PC-3 (cell line): ENCODE data around the gene KCNK4. TPM values are rescaled to one million over a fixed set of nuclear protein-coding genes. Genes with fewer than 3 reads are reported as not detected.

Experiments used
- ATAC-seq: fragments of 200-7000 bp; cut with Tn5 transposase; 2 replicates; pipeline ENCODE4 v1.9.1; 2020; ENCODE audit warnings: mild to moderate bottlenecking, moderate library complexity
- BruUV-seq: library from RNA; stranded (reverse); fragments of 400-500 nt; replicated peaks from 2 replicates; lab custom pipeline; 2021; lab: Mats Ljungman, UMichigan
- CTCF ChIA-PET: fragments of 300-600 bp; sonication (Branson Sonifier 250); formaldehyde crosslinking; loops from one replicate; lab custom pipeline; 2022; ENCODE audit warnings: antibody characterized with exemption; lab: Charles Lee
- POLR2A ChIA-PET: fragments of 300-600 bp; sonication (Branson Sonifier 250); formaldehyde crosslinking; loops from one replicate; lab custom pipeline; 2022; ENCODE audit warnings: antibody characterized with exemption; ENCODE audit not compliant: unreplicated experiment; lab: Charles Lee
- DNase-seq: peaks from one replicate; pipeline ENCODE4 v3.0.0-alpha.2; 2015
- H2AFZ ChIP-seq: fragments of 300-600 bp; sonication (generic); 2 replicates; pipeline ENCODE4 v1.6.0; 2016; ENCODE audit warnings: antibody characterized with exemption, low read length
- H3F3A ChIP-seq: fragments of 300-600 bp; sonication (generic); one replicate; pipeline ENCODE4 v1.6.0; 2017; ENCODE audit warnings: antibody characterized with exemption, low read length, control low read depth, mild to moderate bottlenecking; ENCODE audit not compliant: unreplicated experiment
- H3K27ac ChIP-seq: fragments of 300-600 bp; sonication (generic); 2 replicates; pipeline ENCODE4 v1.5.1; 2016; ENCODE audit warnings: mild to moderate bottlenecking, low read length
- H3K27me3 ChIP-seq: fragments of 300-600 bp; sonication (generic); 2 replicates; pipeline ENCODE4 v1.6.1; 2016; ENCODE audit warnings: low read length, mixed read lengths
- H3K36me3 ChIP-seq: fragments of 300-600 bp; sonication (generic); 2 replicates; pipeline ENCODE4 v1.6.1; 2016; ENCODE audit warnings: low read depth, mixed run types, low read length, mixed read lengths
- H3K4me1 ChIP-seq: fragments of 300-600 bp; sonication (generic); 2 replicates; pipeline ENCODE4 v1.5.1; 2016; ENCODE audit warnings: low read length; ENCODE audit not compliant: insufficient read depth
- H3K4me2 ChIP-seq: fragments of 300-600 bp; sonication (generic); 2 replicates; pipeline ENCODE4 v1.6.0; 2016; ENCODE audit warnings: low read length
- H3K4me3 ChIP-seq: fragments of 300-600 bp; sonication (generic); 2 replicates; pipeline ENCODE4 v1.5.1; 2016; ENCODE audit warnings: mild to moderate bottlenecking, low read length, mixed read lengths
- H3K79me2 ChIP-seq: fragments of 300-600 bp; sonication (generic); 2 replicates; pipeline ENCODE4 v1.6.1; 2017; ENCODE audit warnings: low read length, mixed read lengths
- H3K9ac ChIP-seq: fragments of 300-600 bp; sonication (generic); 2 replicates; pipeline ENCODE4 v1.6.0; 2016; ENCODE audit warnings: mild to moderate bottlenecking, low read length
- H3K9me2 ChIP-seq: fragments of 300-600 bp; sonication (generic); replicated peaks from 2 replicates; pipeline ENCODE4 v1.6.1; 2016; ENCODE audit warnings: mixed run types, low read length, mixed read lengths
- H3K9me3 ChIP-seq: fragments of 300-600 bp; sonication (generic); 2 replicates; pipeline ENCODE4 v1.6.1; 2016; ENCODE audit warnings: low read length, mixed read lengths
- H4K20me1 ChIP-seq: fragments of 300-600 bp; sonication (generic); 2 replicates; pipeline ENCODE4 v1.6.1; 2016; ENCODE audit warnings: low read length, mixed read lengths
- EZH2 ChIP-seq: fragments of 300-600 bp; sonication (generic); IDR thresholded peaks from one replicate; pipeline ENCODE4 v1.6.1; 2017; ENCODE audit warnings: antibody characterized with exemption, mild to moderate bottlenecking, low read length; ENCODE audit not compliant: unreplicated experiment
- EZH2phosphoT487 ChIP-seq: fragments of 300-600 bp; sonication (generic); IDR thresholded peaks from 2 replicates; pipeline ENCODE4 v1.6.1; 2018; ENCODE audit warnings: mild to moderate bottlenecking, antibody characterized with exemption, low read length, borderline replicate concordance
- intact Hi-C: fragments of 100-400 bp; cut with micrococcal nuclease; formaldehyde crosslinking; loops from 2 replicates; pipeline ENCODE4 v1.9.0; 2023
- total RNA-seq: library from RNA; depleted of rRNA; stranded (reverse); fragments of >200 nt; gene quantifications from 2 replicates; pipeline ENCODE4 v1.2.3, GENCODE V29; 2014
- TF ChIP-seq, protein P1 (sequence below): fragments of 300-600 bp; sonication (generic); conservative IDR thresholded peaks from 2 replicates; pipeline ENCODE4 v1.5.1; 2017; ENCODE audit warnings: antibody characterized with exemption, low read depth, mild to moderate bottlenecking, low read length

KCNK4 gene
- total RNA-seq, 1 experiment from 2014 or later: 1.2 TPM

DNA sequence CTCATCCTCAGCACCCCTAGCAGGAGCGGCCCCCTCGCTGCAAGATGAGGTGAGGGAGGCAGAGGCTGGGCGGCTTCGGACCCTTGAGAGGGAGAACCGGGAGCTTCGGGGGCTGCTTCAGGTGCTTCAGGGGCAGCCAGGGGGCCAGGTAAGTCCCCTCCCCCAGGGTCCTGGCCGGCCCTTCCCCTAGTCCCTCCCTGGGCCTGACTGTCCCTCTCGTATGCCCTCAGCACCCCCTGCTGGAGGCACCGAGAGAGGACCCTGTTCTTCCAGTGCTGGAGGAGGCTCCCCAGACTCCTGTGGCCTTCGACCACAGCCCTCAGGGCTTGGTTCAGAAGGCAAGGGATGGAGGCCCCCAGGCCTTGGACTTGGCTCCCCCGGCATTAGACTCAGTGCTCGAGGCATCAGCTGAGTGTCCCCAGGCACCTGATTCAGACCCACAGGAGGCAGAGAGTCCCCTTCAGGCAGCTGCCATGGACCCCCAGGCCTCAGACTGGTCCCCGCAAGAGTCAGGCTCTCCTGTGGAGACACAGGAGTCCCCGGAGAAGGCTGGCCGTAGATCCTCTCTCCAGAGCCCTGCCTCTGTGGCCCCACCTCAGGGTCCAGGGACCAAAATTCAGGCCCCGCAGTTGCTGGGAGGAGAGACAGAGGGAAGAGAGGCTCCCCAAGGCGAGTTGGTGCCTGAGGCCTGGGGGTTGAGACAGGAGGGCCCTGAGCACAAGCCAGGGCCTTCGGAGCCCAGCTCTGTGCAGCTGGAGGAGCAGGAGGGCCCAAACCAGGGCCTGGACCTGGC lies 52.9 kb downstream of the KCNK4 start:
- Histone ChIP-seq H3K9ac (no peak overlapping the region), H3K4me3 (no peak overlapping the region)

GRCh38 chr11:64344787-64345186 lies 53.7 kb downstream of the KCNK4 start:
- intact Hi-C loops: no loop called here

More for the DNA sequence above, 52.9 kb downstream of the KCNK4 start:
- H3K9me2 ChIP-seq: no peaks in the 10 kb centered on the region
- no peak overlapping the region for H3K4me2 ChIP-seq
- no peaks in the 10 kb centered on the region for H3K27me3 ChIP-seq
- no peaks in the 10 kb centered on the region for H3F3A ChIP-seq
- intact Hi-C loops: no loop called here
- POLR2A ChIA-PET: no interaction called here
- no peaks in the 10 kb centered on the region for H4K20me1 ChIP-seq
- ATAC-seq (no peak), DNase-seq (peak; percentile 30)
- H3K9me3 ChIP-seq: no peaks in the 10 kb centered on the region
- BruUV-seq: no TSS peak
- no peak overlapping the region for H3K27ac ChIP-seq
- H3K4me1 ChIP-seq: peaks cover 12% of the 10 kb centered on the region
- no peak overlapping the region for H2AFZ ChIP-seq
- no peaks in the 10 kb centered on the region for H3K36me3 ChIP-seq
- no peak for TF ChIP-seq EZH2phosphoT487
- TF ChIP-seq, protein P1, sequence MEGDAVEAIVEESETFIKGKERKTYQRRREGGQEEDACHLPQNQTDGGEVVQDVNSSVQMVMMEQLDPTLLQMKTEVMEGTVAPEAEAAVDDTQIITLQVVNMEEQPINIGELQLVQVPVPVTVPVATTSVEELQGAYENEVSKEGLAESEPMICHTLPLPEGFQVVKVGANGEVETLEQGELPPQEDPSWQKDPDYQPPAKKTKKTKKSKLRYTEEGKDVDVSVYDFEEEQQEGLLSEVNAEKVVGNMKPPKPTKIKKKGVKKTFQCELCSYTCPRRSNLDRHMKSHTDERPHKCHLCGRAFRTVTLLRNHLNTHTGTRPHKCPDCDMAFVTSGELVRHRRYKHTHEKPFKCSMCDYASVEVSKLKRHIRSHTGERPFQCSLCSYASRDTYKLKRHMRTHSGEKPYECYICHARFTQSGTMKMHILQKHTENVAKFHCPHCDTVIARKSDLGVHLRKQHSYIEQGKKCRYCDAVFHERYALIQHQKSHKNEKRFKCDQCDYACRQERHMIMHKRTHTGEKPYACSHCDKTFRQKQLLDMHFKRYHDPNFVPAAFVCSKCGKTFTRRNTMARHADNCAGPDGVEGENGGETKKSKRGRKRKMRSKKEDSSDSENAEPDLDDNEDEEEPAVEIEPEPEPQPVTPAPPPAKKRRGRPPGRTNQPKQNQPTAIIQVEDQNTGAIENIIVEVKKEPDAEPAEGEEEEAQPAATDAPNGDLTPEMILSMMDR: peak; percentile 49
- no peak for TF ChIP-seq EZH2
- H3K79me2 ChIP-seq: no peaks in the 10 kb centered on the region
- CTCF ChIA-PET: no interaction called here

More at GRCh38 chr11:64344787-64345186, 53.7 kb downstream of the KCNK4 start:
- no TSS peak for BruUV-seq
- H3K4me1 ChIP-seq: peaks cover 12% of the 10 kb centered on the region
- H3K79me2 ChIP-seq: no peaks in the 10 kb centered on the region
- no peak overlapping the region for H2AFZ ChIP-seq
- CTCF ChIA-PET: interaction anchor here (2.2 kb wide), 1 partner anchor 10 kb away, joined by 9 read pairs; no protein-coding TSS in a partner anchor
- no peaks in the 10 kb centered on the region for H3F3A ChIP-seq
- ATAC-seq (no peak), DNase-seq (no peak)
- H3K27me3 ChIP-seq: no peaks in the 10 kb centered on the region
- H3K4me3 ChIP-seq: no peak overlapping the region
- TF ChIP-seq, protein P1: no peak
- no peak for TF ChIP-seq EZH2
- no peak overlapping the region for H3K27ac ChIP-seq
- no peaks in the 10 kb centered on the region for H4K20me1 ChIP-seq
- H3K9ac ChIP-seq: no peak overlapping the region
- H3K36me3 ChIP-seq: no peaks in the 10 kb centered on the region
- no peaks in the 10 kb centered on the region for H3K9me2 ChIP-seq
- no peaks in the 10 kb centered on the region for H3K9me3 ChIP-seq
- POLR2A ChIA-PET: no interaction called here
- H3K4me2 ChIP-seq: no peak overlapping the region
